B cell (primary cell): ENCODE results near the gene COL25A1. TPM values are rescaled to one million over a fixed set of nuclear protein-coding genes. Genes with fewer than 3 reads are reported as not detected.

Experiments used
- ATAC-seq: fragments of 200-7000 bp; cut with Tn5 transposase; one replicate; pipeline ENCODE4 v1.10.0; 2021; ENCODE audit warnings: low read depth, mild to moderate bottlenecking, moderate number of reproducible peaks, moderate library complexity
- CTCF ChIA-PET: fragments of 350-600 bp; sonication (Branson Sonifier 250); formaldehyde crosslinking; loops from one replicate; lab custom pipeline; 2021; ENCODE audit warnings: antibody characterized with exemption, inconsistent platforms; lab: Charles Lee
- POLR2A ChIA-PET: fragments of 350-600 bp; sonication (Branson Sonifier 250); formaldehyde crosslinking; loops from one replicate; lab custom pipeline; 2021; ENCODE audit warnings: antibody characterized with exemption; lab: Charles Lee
- DNase-seq: peaks from one replicate; pipeline ENCODE4 v3.0.0; 2013
- H2AFZ ChIP-seq: 2 replicates; pipeline ENCODE4 v1.6.1; 2012; ENCODE audit warnings: mild to moderate bottlenecking, low read depth, low read length; ENCODE audit not compliant: insufficient read depth, poor library complexity, severe bottlenecking
- H3K27ac ChIP-seq, 2 donors: 1 replicate in 1 of 2; 2 replicates in 1 of 2; pipeline ENCODE4 v1.5.1; 2012 to 2013; ENCODE audit warnings: low read length in 2 of 2, mild to moderate bottlenecking in 2 of 2, moderate library complexity in 1 of 2
- H3K27me3 ChIP-seq, 4 experiments: fragments of 200-600 bp in 1 of 4; sonication (generic) in 1 of 4; replicated peaks in 1 of 4; 1 replicate in 2 of 4; 2 replicates in 2 of 4; pipeline versions ENCODE4 v1.6.1 to v1.7.0; 2013 to 2016; ENCODE audit warnings: low read length in 3 of 4, mild to moderate bottlenecking in 2 of 4, mixed read lengths in 1 of 4, moderate library complexity in 1 of 4; ENCODE audit not compliant: insufficient read depth in 4 of 4, control insufficient read depth in 3 of 4; ENCODE audit errors: control extremely low read depth in 1 of 4
- H3K36me3 ChIP-seq, 2 experiments: replicated peaks in 1 of 2; 1 replicate in 1 of 2; 2 replicates in 1 of 2; pipeline versions ENCODE4 v1.6.1 to v1.7.1; 2013; ENCODE audit warnings: low read length in 1 of 2; ENCODE audit not compliant: insufficient read depth in 2 of 2, control insufficient read depth in 1 of 2; ENCODE audit errors: control extremely low read depth in 1 of 2, extremely low read depth in 1 of 2
- H3K4me1 ChIP-seq, 2 donors: fragments of 200-600 bp in 1 of 2; sonication (generic) in 1 of 2; 1 replicate in 1 of 2; 2 replicates in 1 of 2; pipeline versions ENCODE4 v1.5.1 to v1.6.1; 2013 to 2017; ENCODE audit warnings: low read length in 2 of 2; ENCODE audit not compliant: control insufficient read depth in 2 of 2, insufficient read depth in 2 of 2
- H3K4me2 ChIP-seq: replicated peaks from 2 replicates; pipeline ENCODE3; 2012; ENCODE audit warnings: mild to moderate bottlenecking, low read depth, low read length; ENCODE audit not compliant: poor library complexity, severe bottlenecking
- H3K4me3 ChIP-seq, 5 experiments: fragments of 200-600 bp in 1 of 5; sonication (generic) in 1 of 5; 1 replicate in 3 of 5; 2 replicates in 2 of 5; pipeline versions ENCODE4 v1.5.1 to v1.7.0; 2011 to 2016; ENCODE audit warnings: low read length in 4 of 5, mild to moderate bottlenecking in 4 of 5, low read depth in 2 of 5, control low read depth in 1 of 5, moderate library complexity in 1 of 5; ENCODE audit not compliant: insufficient read depth in 1 of 5; ENCODE audit errors: control extremely low read depth in 1 of 5, extremely low read depth in 1 of 5
- H3K79me2 ChIP-seq: fragments of 200-600 bp; sonication (generic); one replicate; pipeline ENCODE4 v1.6.0; 2016; ENCODE audit warnings: low read length; ENCODE audit not compliant: control insufficient read depth, insufficient read depth
- H3K9ac ChIP-seq: fragments of 200-600 bp; sonication (generic); 2 replicates; pipeline ENCODE4 v1.6.1; 2017; ENCODE audit warnings: mild to moderate bottlenecking, low read length, moderate library complexity
- H3K9me3 ChIP-seq, 3 donors: one replicate each; pipeline versions ENCODE4 v1.6.1 to v1.7.1; 2013; ENCODE audit warnings: low read length in 2 of 3; ENCODE audit not compliant: control insufficient read depth in 2 of 3, insufficient read depth in 1 of 3; ENCODE audit errors: control extremely low read depth in 1 of 3
- H4K20me1 ChIP-seq: 2 replicates; pipeline ENCODE4 v1.6.0; 2012; ENCODE audit warnings: mild to moderate bottlenecking, low read length; ENCODE audit not compliant: insufficient read depth, control insufficient read depth, poor library complexity, severe bottlenecking
- H3K27ac Mint-ChIP-seq: one replicate; pipeline ENCODE4 v1.8.0; 2021; ENCODE audit warnings: mixed read lengths
- H3K27me3 Mint-ChIP-seq: one replicate; pipeline ENCODE4 v1.8.0; 2021; ENCODE audit warnings: mixed read lengths
- H3K4me1 Mint-ChIP-seq: one replicate; pipeline ENCODE4 v1.8.0; 2021; ENCODE audit warnings: mixed read lengths
- H3K4me3 Mint-ChIP-seq: one replicate; pipeline ENCODE4 v1.8.0; 2021; ENCODE audit warnings: mixed read lengths
- H3K9me3 Mint-ChIP-seq: one replicate; pipeline ENCODE4 v1.8.0; 2022; ENCODE audit warnings: mixed read lengths; ENCODE audit not compliant: insufficient read depth
- CTCF ChIP-seq: fragments of 200-600 bp; IDR thresholded peaks from one replicate; pipeline ENCODE4 v1.8.0; 2022; ENCODE audit warnings: antibody characterized with exemption, mild to moderate bottlenecking
- EZH2 ChIP-seq: IDR thresholded peaks from 2 replicates; pipeline ENCODE4 v1.6.1; 2012; ENCODE audit warnings: borderline replicate concordance, low read depth, mild to moderate bottlenecking, moderate library complexity, low read length; ENCODE audit not compliant: insufficient read depth, poor library complexity, severe bottlenecking
- WGBS: methylation state at CpG from one replicate; pipeline ENCODE4 v1.1.5; 2013; ENCODE audit warnings: missing lambda C conversion rate; ENCODE audit not compliant: insufficient coverage; 5-methylcytosine and 5-hydroxymethylcytosine counted together
- intact Hi-C: fragments of 100-400 bp; cut with micrococcal nuclease; formaldehyde crosslinking; loops from one replicate; pipeline ENCODE4 v1.10.0; 2022
- polyA plus RNA-seq: library from polyadenylated mRNA; depleted of rRNA; stranded (reverse); fragments of >200 nt; gene quantifications from 2 replicates; pipeline ENCODE4 v1.2.3, GENCODE V29; 2012
- total RNA-seq, 2 donors: library from RNA; stranded (reverse); fragments of 120-200 nt in 1 of 2; gene quantifications; 1 replicate in 1 of 2; 2 replicates in 1 of 2; pipeline versions ENCODE4 v1.2.3 to v1.2.4, GENCODE V29; 2013 to 2022

COL25A1 gene
- total and polyA plus RNA-seq, 2 donors (not counting 1 experiment from before 2014, with no cell fraction given): not detected

GRCh38 chr4:109213056-109213455, 89.4 kb downstream of the COL25A1 start:
- ChIA-PET POLR2A (no interaction called here), CTCF (no interaction called here)
- intact Hi-C loops: no loop called here
- no peak overlapping the region for H3K4me3 ChIP-seq
- DNase-seq (no peak), ATAC-seq (no peak)
- no peaks in the 10 kb centered on the region for H3K9me3 ChIP-seq
- 75% methylated on average over 1 of the region's 1 CpG for WGBS
- no peak overlapping the region for H3K27ac ChIP-seq
- Mint-ChIP-seq H3K27ac (no peak overlapping the region), H3K27me3 (no peaks in the 10 kb centered on the region), H3K4me3 (no peak overlapping the region), H3K9me3 (no peaks in the 10 kb centered on the region), H3K4me1 (no peaks in the 10 kb centered on the region)
- H4K20me1 ChIP-seq: no peaks in the 10 kb centered on the region
- H2AFZ ChIP-seq: no peak overlapping the region
- no peaks in the 10 kb centered on the region for H3K27me3 ChIP-seq
- H3K79me2 ChIP-seq: no peaks in the 10 kb centered on the region
- TF ChIP-seq EZH2: no peak
- TF ChIP-seq CTCF: no peak
- H3K9ac ChIP-seq: no peak overlapping the region
- no peaks in the 10 kb centered on the region for H3K36me3 ChIP-seq
- H3K4me2 ChIP-seq: no peak overlapping the region
- no peaks in the 10 kb centered on the region for H3K4me1 ChIP-seq

GRCh38 chr4:109211671-109212070, 90.8 kb downstream of the COL25A1 start:
- POLR2A ChIA-PET: no interaction called here
- WGBS: 71% methylated on average over 2 of the region's 3 CpGs
- H3K27ac ChIP-seq: no peak overlapping the region

More at GRCh38 chr4:109211671-109212070, 90.8 kb downstream of the COL25A1 start:
- intact Hi-C loops: no loop called here
- Histone ChIP-seq H3K4me1 (no peaks in the 10 kb centered on the region), H3K4me2 (no peak overlapping the region), H3K4me3 (no peak overlapping the region), H3K27me3 (no peaks in the 10 kb centered on the region), H2AFZ (no peak overlapping the region), H3K9ac (no peak overlapping the region), H3K9me3 (no peaks in the 10 kb centered on the region), H3K79me2 (no peaks in the 10 kb centered on the region), H4K20me1 (no peaks in the 10 kb centered on the region), H3K36me3 (no peaks in the 10 kb centered on the region)
- no peak overlapping the region for H3K4me3 Mint-ChIP-seq
- no peaks in the 10 kb centered on the region for H3K9me3 Mint-ChIP-seq
- ATAC-seq: no peak
- no peak for TF ChIP-seq EZH2
- TF ChIP-seq CTCF: no peak
- no peaks in the 10 kb centered on the region for H3K4me1 Mint-ChIP-seq
- H3K27ac Mint-ChIP-seq: no peak overlapping the region
- no peak for DNase-seq
- CTCF ChIA-PET: no interaction called here
- H3K27me3 Mint-ChIP-seq: no peaks in the 10 kb centered on the region
